ENCODE results near the gene FAM184B. TPM values are rescaled to one million over a fixed set of nuclear protein-coding genes. Genes with fewer than 3 reads are reported as not detected.

The FAM184B gene
- total RNA-seq, 1 experiment from 2014 or later, result 0.17 TPM

- Mint-ChIP-seq H3K9me3 (peaks cover 25% of the 10 kb centered on the region), H3K4me1 (peaks cover 10% of the 10 kb centered on the region), H3K27ac (no peak overlapping the region), H3K27me3 (ENCODE audit: low read depth) (no peaks in the 10 kb centered on the region; the same call in 1 of the 2 replicates), H3K36me3 (peaks cover 17% of the 10 kb centered on the region), H3K4me3 (no peak overlapping the region)
- POLR2A ChIA-PET, result no interaction called here
- DNase-seq (ENCODE audit: low spot score), result no peak
- TF ChIP-seq GABPB1 (CRISPR knock-in tag; IDR thresholded peaks at IDR 0.05) (no peak), FOXP4 (CRISPR knock-in tag; IDR thresholded peaks at IDR 0.05) (no peak), CBFB (CRISPR knock-in tag; IDR thresholded peaks at IDR 0.05; ENCODE audit: low read depth) (no peak), JUN (CRISPR knock-in tag; IDR thresholded peaks at IDR 0.05) (no peak), NFYB (CRISPR knock-in tag; conservative IDR thresholded peaks at IDR 0.05; ENCODE audit: low read depth) (no peak), CREB1 (CRISPR knock-in tag; IDR thresholded peaks at IDR 0.05) (no peak), ZNF671 (CRISPR knock-in tag; IDR thresholded peaks at IDR 0.05) (no peak), OVOL2 (CRISPR knock-in tag; IDR thresholded peaks at IDR 0.05; ENCODE audit: borderline replicate concordance) (no peak), NFATC4 (CRISPR knock-in tag; IDR thresholded peaks at IDR 0.05) (no peak), ZNF425 (CRISPR knock-in tag; conservative IDR thresholded peaks at IDR 0.05) (no peak), ZNF138 (CRISPR knock-in tag; conservative IDR thresholded peaks at IDR 0.05) (no peak), MYBL2 (CRISPR knock-in tag; IDR thresholded peaks at IDR 0.05) (no peak), SMAD4 (CRISPR knock-in tag; IDR thresholded peaks at IDR 0.05) (no peak), ZNF532 (CRISPR knock-in tag; IDR thresholded peaks at IDR 0.05; ENCODE audit: borderline replicate concordance) (no peak), MLX (CRISPR knock-in tag; IDR thresholded peaks at IDR 0.05) (no peak), SP1 (CRISPR knock-in tag; conservative IDR thresholded peaks at IDR 0.05) (no peak), TCF7 (CRISPR knock-in tag; IDR thresholded peaks at IDR 0.05; ENCODE audit: low read depth) (no peak), ZNF232 (CRISPR knock-in tag; IDR thresholded peaks at IDR 0.05) (no peak), PREB (CRISPR knock-in tag; IDR thresholded peaks at IDR 0.05; ENCODE audit: borderline replicate concordance) (no peak)
- ATAC-seq, result no peak
- CTCF ChIA-PET, result no interaction called here
Observed at GRCh38 chr4:17765514-17766286, 15.7 kb downstream of the FAM184B start.

Measured in WTC11 (cell line).